ENCODE results near the gene TRPV3.

- TF ChIP-seq CTCF (IDR thresholded peaks at IDR 0.05 in 2 of 3, conservative IDR thresholded peaks at IDR 0.05 in 1 of 3; ENCODE audit: insufficient read depth in 2 of 3, low read depth in 1 of 3, low read length in 3 of 3): no peak
- TF ChIP-seq ZNF175 (CRISPR knock-in tag; IDR thresholded peaks at IDR 0.05; ENCODE audit: low read depth): no peak
- no peak for TF ChIP-seq POLR2A (conservative IDR thresholded peaks at IDR 0.05)
- no peak for TF ChIP-seq CCAR2 (IDR thresholded peaks at IDR 0.05; ENCODE audit: low read depth, low read length)
- TF ChIP-seq, protein P1, sequence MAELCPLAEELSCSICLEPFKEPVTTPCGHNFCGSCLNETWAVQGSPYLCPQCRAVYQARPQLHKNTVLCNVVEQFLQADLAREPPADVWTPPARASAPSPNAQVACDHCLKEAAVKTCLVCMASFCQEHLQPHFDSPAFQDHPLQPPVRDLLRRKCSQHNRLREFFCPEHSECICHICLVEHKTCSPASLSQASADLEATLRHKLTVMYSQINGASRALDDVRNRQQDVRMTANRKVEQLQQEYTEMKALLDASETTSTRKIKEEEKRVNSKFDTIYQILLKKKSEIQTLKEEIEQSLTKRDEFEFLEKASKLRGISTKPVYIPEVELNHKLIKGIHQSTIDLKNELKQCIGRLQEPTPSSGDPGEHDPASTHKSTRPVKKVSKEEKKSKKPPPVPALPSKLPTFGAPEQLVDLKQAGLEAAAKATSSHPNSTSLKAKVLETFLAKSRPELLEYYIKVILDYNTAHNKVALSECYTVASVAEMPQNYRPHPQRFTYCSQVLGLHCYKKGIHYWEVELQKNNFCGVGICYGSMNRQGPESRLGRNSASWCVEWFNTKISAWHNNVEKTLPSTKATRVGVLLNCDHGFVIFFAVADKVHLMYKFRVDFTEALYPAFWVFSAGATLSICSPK (IDR thresholded peaks at IDR 0.05; ENCODE audit: borderline replicate concordance): no peak
- no peak for TF ChIP-seq MYC (IDR thresholded peaks at IDR 0.05; ENCODE audit: low read depth, low read length)
- TF ChIP-seq MYC (CRISPR knock-in tag; IDR thresholded peaks at IDR 0.05; ENCODE audit: borderline replicate concordance, low read depth): no peak
- TF ChIP-seq, protein P2, sequence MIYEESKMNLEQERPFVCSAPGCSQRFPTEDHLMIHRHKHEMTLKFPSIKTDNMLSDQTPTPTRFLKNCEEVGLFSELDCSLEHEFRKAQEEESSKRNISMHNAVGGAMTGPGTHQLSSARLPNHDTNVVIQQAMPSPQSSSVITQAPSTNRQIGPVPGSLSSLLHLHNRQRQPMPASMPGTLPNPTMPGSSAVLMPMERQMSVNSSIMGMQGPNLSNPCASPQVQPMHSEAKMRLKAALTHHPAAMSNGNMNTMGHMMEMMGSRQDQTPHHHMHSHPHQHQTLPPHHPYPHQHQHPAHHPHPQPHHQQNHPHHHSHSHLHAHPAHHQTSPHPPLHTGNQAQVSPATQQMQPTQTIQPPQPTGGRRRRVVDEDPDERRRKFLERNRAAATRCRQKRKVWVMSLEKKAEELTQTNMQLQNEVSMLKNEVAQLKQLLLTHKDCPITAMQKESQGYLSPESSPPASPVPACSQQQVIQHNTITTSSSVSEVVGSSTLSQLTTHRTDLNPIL (CRISPR knock-in tag; IDR thresholded peaks at IDR 0.05): no peak
- no peak for TF ChIP-seq HNRNPK (IDR thresholded peaks at IDR 0.05; ENCODE audit: low read depth, low read length, poor library complexity, severe bottlenecking)
- no peak for TF ChIP-seq ZNF449 (CRISPR knock-in tag; IDR thresholded peaks at IDR 0.05)
- TF ChIP-seq RUNX1 (IDR thresholded peaks at IDR 0.05; ENCODE audit: low read depth): no peak
- TF ChIP-seq SMC3 (conservative IDR thresholded peaks at IDR 0.05; ENCODE audit: insufficient read depth, low read depth, low read length): no peak
- TF ChIP-seq KDM5B (IDR thresholded peaks at IDR 0.05; ENCODE audit: insufficient replicate concordance, low read depth, low read length): no peak
- TF ChIP-seq RERE (CRISPR knock-in tag; IDR thresholded peaks at IDR 0.05; ENCODE audit: borderline replicate concordance): no peak
Observed at GRCh38 chr17:3593384-3593783, 35.8 kb upstream of the TRPV3 start.
